WTC11 (cell line): ENCODE results near the gene KIF19. TPM values are rescaled to one million over a fixed set of nuclear protein-coding genes. Genes with fewer than 3 reads are reported as not detected.

Experiments used
- ATAC-seq: fragments of 200-7000 bp; cut with Tn5 transposase; 2 replicates; pipeline ENCODE4 v1.10.0; 2021; ENCODE audit warnings: mild to moderate bottlenecking, moderate library complexity
- CTCF ChIA-PET: fragments of 300-600 bp; sonication (Branson Sonifier 250); formaldehyde crosslinking; loops from one replicate; lab custom pipeline; 2021; ENCODE audit warnings: antibody characterized with exemption; lab: Charles Lee
- POLR2A ChIA-PET: fragments of 350-600 bp; sonication (Branson Sonifier 250); formaldehyde crosslinking; loops from one replicate; lab custom pipeline; 2021; ENCODE audit warnings: antibody characterized with exemption; lab: Charles Lee
- DNase-seq: peaks from one replicate; pipeline ENCODE4 v3.0.0; 2021; ENCODE audit warnings: low spot score
- H3K27ac Mint-ChIP-seq: 2 replicates; pipeline ENCODE4 v1.8.0; 2021; ENCODE audit warnings: mixed read lengths
- H3K27me3 Mint-ChIP-seq: 2 replicates; pipeline ENCODE4 v1.8.0; 2021; ENCODE audit warnings: low read depth, mild to moderate bottlenecking, moderate library complexity, mixed read lengths
- H3K36me3 Mint-ChIP-seq: 2 replicates; pipeline ENCODE4 v1.8.0; 2021; ENCODE audit warnings: mixed read lengths
- H3K4me1 Mint-ChIP-seq: 2 replicates; pipeline ENCODE4 v1.8.0; 2022; ENCODE audit warnings: mixed read lengths
- H3K4me3 Mint-ChIP-seq: 2 replicates; pipeline ENCODE4 v1.8.0; 2021; ENCODE audit warnings: mild to moderate bottlenecking, moderate library complexity, mixed read lengths
- H3K9me3 Mint-ChIP-seq: 2 replicates; pipeline ENCODE4 v1.8.0; 2021; ENCODE audit warnings: mixed read lengths
- CBFB ChIP-seq: sonication (generic); formaldehyde crosslinking; IDR thresholded peaks from 2 replicates; pipeline ENCODE4 v1.8.1; 2022; ENCODE audit warnings: mild to moderate bottlenecking, low read depth, missing genetic modification reagents
- CDX4 ChIP-seq: fragments of 250-450 bp; sonication (Bioruptor Pico); IDR thresholded peaks from 2 replicates; pipeline ENCODE4 v1.9.0; 2021; ENCODE audit warnings: moderate library complexity, mild to moderate bottlenecking, inconsistent platforms, borderline replicate concordance
- FOXP1 ChIP-seq: sonication (generic); formaldehyde crosslinking; IDR thresholded peaks from 2 replicates; pipeline ENCODE4 v1.8.0; 2022; ENCODE audit warnings: missing genetic modification reagents, mild to moderate bottlenecking, moderate library complexity, borderline replicate concordance
- GABPB1 ChIP-seq: sonication (generic); formaldehyde crosslinking; IDR thresholded peaks from 2 replicates; pipeline ENCODE4 v1.8.1; 2023; ENCODE audit warnings: mild to moderate bottlenecking, missing genetic modification reagents
- GRHL2 ChIP-seq: fragments of 250-450 bp; sonication (Bioruptor Pico); IDR thresholded peaks from 2 replicates; pipeline ENCODE4 v1.8.0; 2022; ENCODE audit warnings: mild to moderate bottlenecking, moderate library complexity; ENCODE audit not compliant: insufficient replicate concordance, severe bottlenecking
- IRF2 ChIP-seq: sonication (generic); formaldehyde crosslinking; IDR thresholded peaks from 2 replicates; pipeline ENCODE4 v1.8.0; 2022; ENCODE audit warnings: low read depth, missing genetic modification reagents, borderline replicate concordance
- MLX ChIP-seq: sonication (generic); formaldehyde crosslinking; IDR thresholded peaks from 2 replicates; pipeline ENCODE4 v1.8.1; 2023; ENCODE audit warnings: mild to moderate bottlenecking, missing genetic modification reagents, moderate library complexity
- NFYB ChIP-seq: sonication (generic); formaldehyde crosslinking; conservative IDR thresholded peaks from 2 replicates; pipeline ENCODE4 v1.8.0; 2022; ENCODE audit warnings: low read depth, missing genetic modification reagents
- TEAD1 ChIP-seq: sonication (generic); formaldehyde crosslinking; IDR thresholded peaks from 2 replicates; pipeline ENCODE4 v1.8.0; 2022; ENCODE audit warnings: mild to moderate bottlenecking, missing genetic modification reagents
- ZNF121 ChIP-seq: sonication (generic); formaldehyde crosslinking; IDR thresholded peaks from 2 replicates; pipeline ENCODE4 v1.8.0; 2023; ENCODE audit warnings: missing genetic modification reagents
- ZNF138 ChIP-seq: sonication (generic); formaldehyde crosslinking; conservative IDR thresholded peaks from 2 replicates; pipeline ENCODE4 v1.8.1; 2022; ENCODE audit warnings: mild to moderate bottlenecking, moderate library complexity, missing genetic modification reagents
- ZNF263 ChIP-seq: sonication (generic); formaldehyde crosslinking; IDR thresholded peaks from 2 replicates; pipeline ENCODE4 v1.8.1; 2022; ENCODE audit warnings: low read depth, mild to moderate bottlenecking, moderate library complexity, missing genetic modification reagents
- ZNF396 ChIP-seq: fragments of 250-450 bp; sonication (Bioruptor Pico); IDR thresholded peaks from 2 replicates; pipeline ENCODE4 v1.8.0; 2021; ENCODE audit warnings: mild to moderate bottlenecking, moderate library complexity, borderline replicate concordance
- ZNF416 ChIP-seq: fragments of 250-450 bp; sonication (Bioruptor Pico); IDR thresholded peaks from 2 replicates; pipeline ENCODE4 v1.9.0; 2021; ENCODE audit warnings: mild to moderate bottlenecking, inconsistent platforms
- ZNF512 ChIP-seq: sonication (generic); formaldehyde crosslinking; IDR thresholded peaks from 2 replicates; pipeline ENCODE4 v1.8.1; 2022; ENCODE audit warnings: missing genetic modification reagents, borderline replicate concordance
- total RNA-seq: library from RNA; stranded (reverse); gene quantifications from 3 replicates; pipeline ENCODE4 v1.2.3, GENCODE V29; 2021
- TF ChIP-seq, protein P1 (sequence below): fragments of 200-600 bp; IDR thresholded peaks from 2 replicates; pipeline ENCODE4 v1.8.0; 2022; ENCODE audit warnings: antibody characterized with exemption
- TF ChIP-seq, protein P2 (sequence below): fragments of 250-450 bp; sonication (Bioruptor Pico); IDR thresholded peaks from 2 replicates; pipeline ENCODE4 v1.8.0; 2021; ENCODE audit warnings: mild to moderate bottlenecking
- TF ChIP-seq, protein P3 (sequence below): fragments of 250-450 bp; sonication (Bioruptor Pico); IDR thresholded peaks from 2 replicates; pipeline ENCODE4 v2.1.2; 2022; ENCODE audit warnings: mild to moderate bottlenecking, moderate library complexity

The KIF19 gene
- total RNA-seq, 1 experiment from 2014 or later = 0.44 TPM

DNA sequence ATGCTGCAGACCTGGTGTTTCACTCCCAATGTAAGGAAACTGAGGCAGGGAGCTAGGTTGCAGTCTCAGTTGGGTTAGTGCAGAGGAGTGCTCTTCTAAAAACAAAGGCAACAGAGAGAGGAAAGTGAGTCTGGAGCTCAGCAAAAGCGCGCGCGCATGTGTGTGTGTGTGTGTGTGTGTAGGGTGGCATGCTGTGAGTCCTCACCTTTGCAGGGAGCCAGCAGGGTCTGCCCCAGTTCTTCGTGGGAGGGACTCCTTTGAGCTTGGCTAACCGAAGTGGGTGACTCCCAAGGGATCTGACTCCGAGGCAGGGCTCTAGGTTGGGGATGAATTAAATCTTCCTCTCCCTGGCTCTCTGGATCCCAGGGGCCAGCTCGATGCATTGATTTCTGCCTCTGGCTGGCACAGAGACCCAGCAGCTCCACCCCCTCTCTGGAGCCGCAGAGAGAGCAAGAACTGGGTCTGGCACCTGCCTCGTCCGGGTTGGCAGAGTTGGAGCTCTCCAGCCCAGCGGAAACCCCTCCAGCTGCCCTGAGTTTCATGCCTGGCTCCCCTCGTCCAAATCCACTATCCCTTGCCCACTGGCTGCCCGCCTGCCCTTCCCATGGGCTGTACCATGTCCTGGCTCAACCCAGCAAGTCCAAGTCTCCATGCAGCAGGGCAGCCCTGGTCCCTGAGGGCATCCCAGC lies 36.9 kb downstream of the KIF19 start:
- Mint-ChIP-seq H3K4me3 (no peak overlapping the region), H3K36me3 (no peaks in the 10 kb centered on the region), H3K27me3 (peaks cover 8% of the 10 kb centered on the region), H3K27ac (no peak overlapping the region)
- POLR2A ChIA-PET = interaction anchor here (1.0 kb wide), 1 partner anchor 137 kb away, joined by 3 read pairs; no protein-coding TSS in a partner anchor
- no peak for DNase-seq
- TF ChIP-seq, protein P1, sequence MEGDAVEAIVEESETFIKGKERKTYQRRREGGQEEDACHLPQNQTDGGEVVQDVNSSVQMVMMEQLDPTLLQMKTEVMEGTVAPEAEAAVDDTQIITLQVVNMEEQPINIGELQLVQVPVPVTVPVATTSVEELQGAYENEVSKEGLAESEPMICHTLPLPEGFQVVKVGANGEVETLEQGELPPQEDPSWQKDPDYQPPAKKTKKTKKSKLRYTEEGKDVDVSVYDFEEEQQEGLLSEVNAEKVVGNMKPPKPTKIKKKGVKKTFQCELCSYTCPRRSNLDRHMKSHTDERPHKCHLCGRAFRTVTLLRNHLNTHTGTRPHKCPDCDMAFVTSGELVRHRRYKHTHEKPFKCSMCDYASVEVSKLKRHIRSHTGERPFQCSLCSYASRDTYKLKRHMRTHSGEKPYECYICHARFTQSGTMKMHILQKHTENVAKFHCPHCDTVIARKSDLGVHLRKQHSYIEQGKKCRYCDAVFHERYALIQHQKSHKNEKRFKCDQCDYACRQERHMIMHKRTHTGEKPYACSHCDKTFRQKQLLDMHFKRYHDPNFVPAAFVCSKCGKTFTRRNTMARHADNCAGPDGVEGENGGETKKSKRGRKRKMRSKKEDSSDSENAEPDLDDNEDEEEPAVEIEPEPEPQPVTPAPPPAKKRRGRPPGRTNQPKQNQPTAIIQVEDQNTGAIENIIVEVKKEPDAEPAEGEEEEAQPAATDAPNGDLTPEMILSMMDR = no peak
- TF ChIP-seq FOXP1 (no peak), ZNF121 (no peak), CDX4 (CRISPR knock-in tag) (no peak), IRF2 (CRISPR knock-in tag) (no peak), GRHL2 (CRISPR knock-in tag) (no peak), ZNF416 (CRISPR knock-in tag) (no peak), ZNF512 (CRISPR knock-in tag) (no peak), NFYB (CRISPR knock-in tag) (no peak), MLX (CRISPR knock-in tag) (no peak), ZNF396 (CRISPR knock-in tag) (no peak), CBFB (CRISPR knock-in tag) (no peak), GABPB1 (CRISPR knock-in tag) (no peak), TEAD1 (CRISPR knock-in tag) (no peak), ZNF263 (CRISPR knock-in tag) (no peak), ZNF138 (no peak)
- TF ChIP-seq, protein P2, sequence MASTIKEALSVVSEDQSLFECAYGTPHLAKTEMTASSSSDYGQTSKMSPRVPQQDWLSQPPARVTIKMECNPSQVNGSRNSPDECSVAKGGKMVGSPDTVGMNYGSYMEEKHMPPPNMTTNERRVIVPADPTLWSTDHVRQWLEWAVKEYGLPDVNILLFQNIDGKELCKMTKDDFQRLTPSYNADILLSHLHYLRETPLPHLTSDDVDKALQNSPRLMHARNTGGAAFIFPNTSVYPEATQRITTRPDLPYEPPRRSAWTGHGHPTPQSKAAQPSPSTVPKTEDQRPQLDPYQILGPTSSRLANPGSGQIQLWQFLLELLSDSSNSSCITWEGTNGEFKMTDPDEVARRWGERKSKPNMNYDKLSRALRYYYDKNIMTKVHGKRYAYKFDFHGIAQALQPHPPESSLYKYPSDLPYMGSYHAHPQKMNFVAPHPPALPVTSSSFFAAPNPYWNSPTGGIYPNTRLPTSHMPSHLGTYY (CRISPR knock-in tag) = no peak
- TF ChIP-seq, protein P3, sequence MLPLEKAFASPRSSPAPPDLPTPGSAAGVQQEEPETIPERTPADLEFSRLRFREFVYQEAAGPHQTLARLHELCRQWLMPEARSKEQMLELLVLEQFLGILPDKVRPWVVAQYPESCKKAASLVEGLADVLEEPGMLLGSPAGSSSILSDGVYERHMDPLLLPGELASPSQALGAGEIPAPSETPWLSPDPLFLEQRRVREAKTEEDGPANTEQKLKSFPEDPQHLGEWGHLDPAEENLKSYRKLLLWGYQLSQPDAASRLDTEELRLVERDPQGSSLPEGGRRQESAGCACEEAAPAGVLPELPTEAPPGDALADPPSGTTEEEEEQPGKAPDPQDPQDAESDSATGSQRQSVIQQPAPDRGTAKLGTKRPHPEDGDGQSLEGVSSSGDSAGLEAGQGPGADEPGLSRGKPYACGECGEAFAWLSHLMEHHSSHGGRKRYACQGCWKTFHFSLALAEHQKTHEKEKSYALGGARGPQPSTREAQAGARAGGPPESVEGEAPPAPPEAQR (CRISPR knock-in tag) = no peak
- TF ChIP-seq, all 79 proteins: peak for 0
- no peak for ATAC-seq
- H3K4me1 Mint-ChIP-seq = peaks cover 30% of the 10 kb centered on the region
- CTCF ChIA-PET = interaction anchor here (0.6 to 4.4 kb wide), 28 partner anchors 10 to 408 kb away, joined by 3 to 60 read pairs (median 6); partner anchors contain the start of gene TTYH2
- H3K9me3 Mint-ChIP-seq = 0 out of 2 replicates have a peak, but pooled peaks cover 5% of the 10 kb centered on the region
